Esophagus muscularis mucosa (tissue), 4 donors: ENCODE measurements around the gene SLC9A1. TPM values are rescaled to one million over a fixed set of nuclear protein-coding genes. Genes with fewer than 3 reads are reported as not detected.
A peak's percentile ranks its signal among the peaks of the same experiment; 100 is the strongest.

ENCODE experiments used
- DNase-seq: peaks from one replicate; pipeline ENCODE4 v3.0.0-alpha.2; 2017; ENCODE audit errors: extremely low spot score
- H3K27ac ChIP-seq, 4 donors: fragments of 200-600 bp; sonication (generic); replicated peaks in 1 of 4; 1 replicate in 3 of 4; 2 replicates in 1 of 4; pipeline ENCODE4 v1.5.1; 2016 to 2019; ENCODE audit warnings: mild to moderate bottlenecking in 1 of 4
- H3K27me3 ChIP-seq, 4 donors: fragments of 200-600 bp; sonication (generic); one replicate each; pipeline versions ENCODE4 v1.5.1 to v1.6.0; 2016 to 2019
- H3K36me3 ChIP-seq, 4 donors: fragments of 200-600 bp; sonication (generic); one replicate each; pipeline ENCODE4 v1.5.1; 2016 to 2019
- H3K4me1 ChIP-seq, 4 donors: fragments of 200-600 bp; sonication (generic); one replicate each; pipeline ENCODE4 v1.5.1; 2016 to 2019
- H3K4me3 ChIP-seq, 4 donors: fragments of 200-600 bp; sonication (generic); 1 replicate in 2 of 4; 2 replicates in 2 of 4; pipeline ENCODE4 v1.5.1; 2016 to 2019; ENCODE audit warnings: mild to moderate bottlenecking in 4 of 4, moderate library complexity in 1 of 4
- H3K9me3 ChIP-seq, 4 donors: fragments of 200-600 bp; sonication (generic); 1 replicate in 3 of 4; 2 replicates in 1 of 4; pipeline ENCODE4 v1.5.1; 2016 to 2019
- EP300 ChIP-seq: sonication (generic); formaldehyde crosslinking; IDR thresholded peaks from one replicate; pipeline ENCODE4 v1.6.1; 2017; ENCODE audit warnings: antibody characterized with exemption
- POLR2A ChIP-seq: fragments of 450-650 bp; IDR thresholded peaks from one replicate; pipeline ENCODE4 v1.6.1; 2017; ENCODE audit warnings: antibody characterized with exemption, moderate library complexity, mild to moderate bottlenecking, low read depth
- POLR2AphosphoS5 ChIP-seq, 2 donors: sonication (generic); formaldehyde crosslinking; IDR thresholded peaks; one replicate each; pipeline ENCODE4 v1.6.1; 2017; ENCODE audit warnings: antibody characterized with exemption in 2 of 2
- WGBS: methylation state at CpG from one replicate; pipeline ENCODE4 v1.1.5; 2018; 5-methylcytosine and 5-hydroxymethylcytosine counted together
- intact Hi-C: fragments of 100-400 bp; cut with DNase I; formaldehyde crosslinking; loops from one replicate; pipeline ENCODE4 v1.15.1; 2023
- total RNA-seq, 4 donors: library from RNA; depleted of rRNA; stranded (reverse); fragments of >200 nt; gene quantifications; one replicate each; pipeline versions ENCODE4 v1.1.0 to v1.2.1, GENCODE V29; 2016
- TF ChIP-seq, protein P1 (sequence below), 3 experiments: fragments of 200-600 bp in 2 of 3; fragments of 450-650 bp in 1 of 3; sonication (generic) in 2 of 3; IDR thresholded peaks; one replicate each; pipeline ENCODE4 v1.5.1; 2017 to 2019; ENCODE audit warnings: antibody characterized with exemption in 3 of 3, mild to moderate bottlenecking in 2 of 3, moderate library complexity in 1 of 3

The SLC9A1 gene
- total RNA-seq, 4 donors from 2014 or later = 8.3 to 29.2 (median 11.4) TPM

DNA sequence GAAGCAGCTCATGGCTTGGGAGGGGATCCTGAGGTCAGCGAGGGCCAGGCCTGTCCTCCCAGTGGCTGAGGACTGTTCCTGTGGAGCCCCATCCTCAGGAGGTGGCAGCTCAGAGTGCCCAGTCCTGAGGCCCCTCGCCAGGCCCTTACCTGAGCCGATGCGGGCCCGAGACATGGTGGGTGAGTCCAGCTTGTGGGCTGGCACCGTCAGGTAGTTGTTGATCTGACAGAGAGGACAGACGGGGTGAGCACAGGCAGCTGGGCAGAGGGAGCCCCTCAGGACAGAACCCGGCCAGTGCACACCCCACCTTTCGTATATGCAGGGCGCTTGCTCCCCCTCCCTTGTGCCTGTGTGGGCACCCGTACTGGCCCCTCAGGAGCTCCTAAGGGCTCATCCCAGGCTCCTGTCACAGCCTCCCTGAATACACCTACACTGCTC is 53.9 kb downstream of the SLC9A1 start:
- TF ChIP-seq, protein P1, sequence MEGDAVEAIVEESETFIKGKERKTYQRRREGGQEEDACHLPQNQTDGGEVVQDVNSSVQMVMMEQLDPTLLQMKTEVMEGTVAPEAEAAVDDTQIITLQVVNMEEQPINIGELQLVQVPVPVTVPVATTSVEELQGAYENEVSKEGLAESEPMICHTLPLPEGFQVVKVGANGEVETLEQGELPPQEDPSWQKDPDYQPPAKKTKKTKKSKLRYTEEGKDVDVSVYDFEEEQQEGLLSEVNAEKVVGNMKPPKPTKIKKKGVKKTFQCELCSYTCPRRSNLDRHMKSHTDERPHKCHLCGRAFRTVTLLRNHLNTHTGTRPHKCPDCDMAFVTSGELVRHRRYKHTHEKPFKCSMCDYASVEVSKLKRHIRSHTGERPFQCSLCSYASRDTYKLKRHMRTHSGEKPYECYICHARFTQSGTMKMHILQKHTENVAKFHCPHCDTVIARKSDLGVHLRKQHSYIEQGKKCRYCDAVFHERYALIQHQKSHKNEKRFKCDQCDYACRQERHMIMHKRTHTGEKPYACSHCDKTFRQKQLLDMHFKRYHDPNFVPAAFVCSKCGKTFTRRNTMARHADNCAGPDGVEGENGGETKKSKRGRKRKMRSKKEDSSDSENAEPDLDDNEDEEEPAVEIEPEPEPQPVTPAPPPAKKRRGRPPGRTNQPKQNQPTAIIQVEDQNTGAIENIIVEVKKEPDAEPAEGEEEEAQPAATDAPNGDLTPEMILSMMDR (IDR thresholded peaks at IDR 0.05) = no peak
- TF ChIP-seq EP300 = no peak
- H3K4me1 ChIP-seq = peaks cover 31 to 37% (median 35%) of the 10 kb centered on the region in 4 donors
- H3K9me3 ChIP-seq = no peaks in the 10 kb centered on the region
- H3K36me3 ChIP-seq = peaks cover 0 to 47% (median 21%) of the 10 kb centered on the region in 4 donors
- intact Hi-C loops = loop anchor here (5.0 kb wide), 2 partner anchors 51 to 96 kb away; no protein-coding TSS in a partner anchor
- peak overlapping the region; percentile 69 to 76 (median 73) for H3K27ac ChIP-seq
- WGBS = 90% methylated on average over 10 of the region's 11 CpGs
- no peak overlapping the region for H3K4me3 ChIP-seq
- H3K27me3 ChIP-seq = no peaks in the 10 kb centered on the region
- DNase-seq = no peak

DNA sequence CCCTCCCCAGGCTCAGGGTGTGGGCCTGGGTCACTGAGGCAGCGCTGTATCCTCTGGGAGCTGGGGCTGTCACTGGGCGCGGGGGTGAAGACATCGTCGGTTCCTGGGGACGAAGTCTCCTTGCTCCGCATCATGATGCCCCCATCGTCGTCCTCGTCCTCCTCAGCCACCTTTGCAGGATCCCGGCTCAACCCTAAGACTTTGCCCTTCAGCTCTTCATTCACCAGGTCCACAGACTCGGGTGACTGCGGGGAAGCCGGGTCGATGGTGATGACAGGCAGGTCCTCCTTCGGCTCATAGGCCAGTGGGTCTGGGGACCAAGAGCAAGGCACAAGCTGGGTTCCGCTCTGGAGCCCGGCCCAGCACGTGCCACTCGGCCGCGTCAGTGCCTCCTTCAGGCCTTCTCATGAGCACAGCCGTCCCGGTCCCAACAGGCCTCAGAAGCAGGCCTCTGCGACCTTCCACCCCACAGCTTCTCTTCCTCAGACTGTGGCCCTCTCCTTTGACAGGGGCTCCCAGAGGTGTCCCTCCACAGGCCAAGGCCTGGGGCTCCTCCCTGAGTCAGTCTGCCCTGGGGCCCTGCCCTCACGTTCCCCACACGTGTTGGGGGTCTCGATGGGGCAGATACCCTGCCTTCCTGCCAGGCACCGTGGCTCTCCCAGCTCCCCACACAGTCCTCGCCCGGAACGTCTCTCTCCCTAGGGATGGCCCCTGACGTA is 54.4 kb downstream of the SLC9A1 start:
- intact Hi-C loops = loop anchor here (5.0 kb wide), 2 partner anchors 52 to 97 kb away; no protein-coding TSS in a partner anchor
- Histone ChIP-seq H3K4me1 (peaks cover 31 to 37% (median 35%) of the 10 kb centered on the region in 4 donors), H3K27me3 (no peaks in the 10 kb centered on the region), H3K4me3 (no peak overlapping the region), H3K27ac (peak overlapping the region; percentile 69 to 76 (median 73)), H3K36me3 (peaks cover 0 to 41% (median 16%) of the 10 kb centered on the region in 4 donors), H3K9me3 (no peaks in the 10 kb centered on the region)
- no peak for DNase-seq
- WGBS = 81% methylated on average over 5 of the region's 33 CpGs
- no peak for TF ChIP-seq EP300
- TF ChIP-seq POLR2AphosphoS5 (IDR thresholded peaks at IDR 0.05) = no peak
- TF ChIP-seq, protein P1 (IDR thresholded peaks at IDR 0.05) = no peak
- TF ChIP-seq POLR2A = no peak

DNA sequence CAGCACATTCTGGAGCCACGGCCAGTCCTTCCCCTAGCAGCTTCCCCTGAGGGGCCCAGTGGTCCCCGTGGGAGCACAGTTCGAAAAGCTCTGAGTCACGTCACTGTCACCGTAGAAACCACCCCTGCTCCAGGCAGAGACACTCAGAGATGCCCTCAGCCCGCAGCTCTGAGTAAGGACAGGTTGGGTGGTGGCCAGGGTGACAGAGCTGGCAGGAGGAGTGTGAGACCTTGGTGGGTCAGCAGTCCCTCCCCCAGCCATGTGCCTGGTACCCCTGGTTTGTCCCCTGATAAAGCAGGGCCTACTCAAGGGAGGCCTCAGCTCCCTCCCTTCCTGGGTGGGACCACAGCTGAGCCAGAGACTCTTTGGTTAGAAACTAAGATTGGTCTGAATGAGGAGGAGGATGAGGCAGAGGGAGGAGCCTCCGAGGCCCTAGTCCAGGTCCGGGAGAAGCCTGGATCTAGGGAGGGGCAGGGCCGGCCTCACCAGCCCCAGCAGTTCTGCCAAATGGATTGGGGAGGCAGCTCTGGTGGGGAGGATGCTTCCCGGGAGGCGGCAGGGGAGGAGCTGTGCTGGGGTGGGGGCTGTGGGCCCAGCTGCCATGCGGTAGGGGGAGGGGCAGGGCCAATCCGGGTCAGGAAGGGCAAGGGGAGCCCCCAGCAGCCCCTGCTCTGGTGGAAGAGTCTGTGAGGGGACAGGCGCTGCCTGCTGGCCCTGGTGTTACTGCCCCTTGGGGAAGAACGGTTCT is 55.2 kb downstream of the SLC9A1 start:
- peaks cover 0 to 34% (median 10%) of the 10 kb centered on the region in 4 donors for H3K36me3 ChIP-seq

DNA sequence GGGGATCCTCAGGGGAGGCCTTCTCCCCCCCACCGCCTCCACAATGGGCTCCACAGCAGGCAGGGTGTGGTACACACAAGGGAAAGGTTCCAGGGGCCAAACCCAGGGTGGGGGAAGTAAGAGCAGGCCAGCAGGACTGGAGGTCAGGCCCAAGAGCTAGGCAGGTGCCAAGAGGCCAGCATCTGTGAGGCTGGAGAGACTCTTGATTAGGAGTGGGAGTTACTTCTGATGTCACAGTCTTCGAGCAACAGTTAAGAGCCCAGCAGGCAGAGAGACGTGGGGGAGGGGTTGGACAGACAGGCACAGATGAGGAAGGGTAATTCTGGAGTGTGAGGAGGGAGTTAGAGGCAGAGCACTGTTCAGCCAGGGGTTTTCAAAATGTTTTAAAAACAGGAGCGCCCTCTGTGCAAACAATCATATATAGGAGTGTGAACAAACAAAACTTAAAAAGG is 55.8 kb downstream of the SLC9A1 start:
- intact Hi-C loops = loop anchor here (2.0 to 5.0 kb wide), 2 partner anchors 104 to 132 kb away; no protein-coding TSS in a partner anchor
- no peak for DNase-seq
- 27% methylated on average over 4 of the region's 4 CpGs for WGBS
- Histone ChIP-seq H3K27ac (peak overlapping the region; percentile 69 to 76 (median 73)), H3K27me3 (no peaks in the 10 kb centered on the region), H3K4me1 (peaks cover 31 to 37% (median 35%) of the 10 kb centered on the region in 4 donors), H3K4me3 (no peak overlapping the region), H3K9me3 (no peaks in the 10 kb centered on the region), H3K36me3 (peaks cover 0 to 29% (median 8%) of the 10 kb centered on the region in 4 donors)
- TF ChIP-seq POLR2A (no peak), POLR2AphosphoS5 (IDR thresholded peaks at IDR 0.05) (no peak), EP300 (no peak)
- TF ChIP-seq, protein P1 (IDR thresholded peaks at IDR 0.05) = no peak

More for the DNA sequence above, 55.2 kb downstream of the SLC9A1 start:
- Histone ChIP-seq H3K4me3 (no peak overlapping the region), H3K9me3 (no peaks in the 10 kb centered on the region), H3K4me1 (peaks cover 31 to 37% (median 35%) of the 10 kb centered on the region in 4 donors), H3K27ac (peak overlapping the region; percentile 69 to 76 (median 73)), H3K27me3 (no peaks in the 10 kb centered on the region)
- 34% methylated on average over 11 of the region's 15 CpGs for WGBS
- no peak for DNase-seq
- intact Hi-C loops = loop anchor here (2.0 to 5.0 kb wide), 4 partner anchors 53 to 132 kb away; no protein-coding TSS in a partner anchor
- TF ChIP-seq POLR2AphosphoS5 (IDR thresholded peaks at IDR 0.05) = peak in 1 of 2 donors; percentile 30
- TF ChIP-seq, protein P1 (IDR thresholded peaks at IDR 0.05) = no peak
